GM12878 (cell line): Measurements from ENCODE around the gene LYPLA2. TPM values are rescaled to one million over a fixed set of nuclear protein-coding genes. Genes with fewer than 3 reads are reported as not detected.

Experiments
- ATAC-seq: fragments of 200-7000 bp; cut with Tn5 transposase; 3 replicates; pipeline ENCODE4 v1.9.1; 2020; ENCODE audit warnings: mild to moderate bottlenecking, moderate library complexity
- BruUV-seq: library from RNA; stranded (reverse); fragments of 400-500 nt; replicated peaks from 2 replicates; lab custom pipeline; 2021; lab: Mats Ljungman, UMichigan
- CTCF ChIA-PET: fragments of 300-600 bp; sonication (Branson Sonifier 250); formaldehyde crosslinking; extraction: SDS; loops from one replicate; lab custom pipeline; 2021; ENCODE audit warnings: inconsistent platforms; lab: Yijun Ruan, JAX
- POLR2A ChIA-PET: fragments of 350-600 bp; formaldehyde crosslinking; extraction: SDS; loops from one replicate; lab custom pipeline; 2021; ENCODE audit warnings: inconsistent platforms; lab: Charles Lee
- RAD21 ChIA-PET: fragments of 300-600 bp; sonication (Branson Sonifier 250); formaldehyde crosslinking; loops from one replicate; lab custom pipeline; 2023; ENCODE audit warnings: antibody characterized with exemption; ENCODE audit not compliant: unreplicated experiment; lab: Charles Lee
- SMC1A ChIA-PET: fragments of 300-600 bp; sonication (Branson Sonifier 250); formaldehyde crosslinking; loops from one replicate; lab custom pipeline; 2023; ENCODE audit not compliant: unreplicated experiment, uncharacterized antibody; lab: Charles Lee
- DNase-seq: peaks from one replicate; pipeline ENCODE4 v3.0.0-alpha.2; 2011; ENCODE audit warnings: low read depth, low spot score
- FAIRE-seq: peaks from 3 replicates; lab custom pipeline; 2011; peaks lifted over from hg19 to GRCh38; lab: Jason Lieb, UNC
- H2AFZ ChIP-seq: 2 replicates; pipeline ENCODE4 v1.6.0; 2011; ENCODE audit warnings: low read depth, low read length, control low read depth; ENCODE audit not compliant: control insufficient read depth
- H3K27ac ChIP-seq: 2 replicates; pipeline ENCODE4 v1.5.1; 2011; ENCODE audit warnings: control low read depth; ENCODE audit not compliant: control insufficient read depth, insufficient read depth
- H3K27me3 ChIP-seq, 2 experiments: replicated peaks in 1 of 2; 2 replicates each; pipeline versions ENCODE4 v1.6.0 to v1.6.1; 2011; ENCODE audit warnings: low read length in 1 of 2; ENCODE audit not compliant: control insufficient read depth in 2 of 2, insufficient read depth in 2 of 2
- H3K36me3 ChIP-seq, 2 experiments: 2 replicates each; pipeline ENCODE4 v1.5.1; 2011; ENCODE audit warnings: low read length in 1 of 2; ENCODE audit not compliant: control insufficient read depth in 2 of 2, insufficient read depth in 2 of 2
- H3K4me1 ChIP-seq: 2 replicates; pipeline ENCODE4 v1.6.1; 2011; ENCODE audit warnings: mild to moderate bottlenecking, low read length, moderate library complexity, mixed read lengths; ENCODE audit not compliant: control insufficient read depth, insufficient read depth
- H3K4me2 ChIP-seq: 2 replicates; pipeline ENCODE4 v1.6.0; 2011; ENCODE audit warnings: control low read depth; ENCODE audit not compliant: control insufficient read depth, insufficient read depth
- H3K4me3 ChIP-seq: fragments of 200-600 bp; sonication (generic); 2 replicates; pipeline ENCODE4 v1.5.1; 2016
- H3K79me2 ChIP-seq: 2 replicates; pipeline ENCODE4 v1.6.0; 2011; ENCODE audit warnings: low read length; ENCODE audit not compliant: control insufficient read depth, insufficient read depth
- H3K9ac ChIP-seq: 2 replicates; pipeline ENCODE4 v1.8.0; 2011; ENCODE audit warnings: low read length, control low read depth, mixed read lengths; ENCODE audit not compliant: control insufficient read depth, insufficient read depth
- H3K9me3 ChIP-seq: replicated peaks from 3 replicates; pipeline ENCODE4 v1.5.1; 2011; ENCODE audit warnings: mild to moderate bottlenecking, low read length; ENCODE audit not compliant: control insufficient read depth, insufficient read depth
- H4K20me1 ChIP-seq: 2 replicates; pipeline ENCODE4 v1.6.0; 2011; ENCODE audit not compliant: control insufficient read depth, insufficient read depth
- ATF7 ChIP-seq: fragments of 450-650 bp; IDR thresholded peaks from 2 replicates; pipeline ENCODE4 v1.6.1; 2016; ENCODE audit warnings: low read depth, mild to moderate bottlenecking
- DPF2 ChIP-seq: fragments of 450-650 bp; IDR thresholded peaks from 2 replicates; pipeline ENCODE4 v1.6.1; 2017; ENCODE audit warnings: mild to moderate bottlenecking
- E4F1 ChIP-seq: fragments of 450-650 bp; IDR thresholded peaks from 2 replicates; pipeline ENCODE4 v1.6.1; 2018; ENCODE audit warnings: borderline replicate concordance, mild to moderate bottlenecking; ENCODE audit not compliant: partially characterized antibody
- SIN3A ChIP-seq: IDR thresholded peaks from 2 replicates; pipeline ENCODE4 v1.6.1; 2012; ENCODE audit warnings: low read depth, low read length, improper control_type of control experiment
- YY1 ChIP-seq: IDR thresholded peaks from 2 replicates; pipeline ENCODE4 v1.6.1; 2011; ENCODE audit warnings: low read depth, mild to moderate bottlenecking, low read length
- WGBS: methylation state at CpG from one replicate; pipeline ENCODE4 v1.1.6; 2016; ENCODE audit warnings: low lambda C conversion rate; ENCODE audit not compliant: insufficient replicate concordance, insufficient coverage; ENCODE audit errors: missing lambda C conversion rate; 5-methylcytosine and 5-hydroxymethylcytosine counted together
- in situ Hi-C: fragments of 300-500 bp; cut with MboI; formaldehyde crosslinking; loops from 9 replicates; pipeline ENCODE4 v1.14.3; 2018; ENCODE audit warnings: mixed read lengths
- intact Hi-C: fragments of 100-400 bp; cut with micrococcal nuclease; formaldehyde crosslinking; loops from one replicate; pipeline ENCODE4 v1.14.2; 2022; ENCODE audit not compliant: unreplicated experiment
- polyA plus RNA-seq, 11 experiments: library from polyadenylated mRNA; depleted of rRNA in 4 of 11; unstranded in 6 of 11; stranded (reverse) in 5 of 11; fragments of >200 nt; fragmentation: Nextera tagmentation in 4 of 11; fragmentation: Illumina TruSeq in 1 of 11; extraction: Ambion mirVana in 4 of 11; extraction: Trizol in 1 of 11; gene quantifications; 1 replicate in 1 of 11; 2 replicates in 10 of 11; pipeline versions ENCODE4 v1.2.1 to v1.2.3, GENCODE V29; 2011 to 2016; ENCODE audit warnings: inconsistent platforms in 2 of 11, missing spikeins in 2 of 11, low read depth in 1 of 11
- total RNA-seq, 4 experiments: library from RNA; depleted of rRNA in 3 of 4; stranded (reverse); fragments of >200 nt in 3 of 4; fragmentation: Illumina TruSeq in 1 of 4; extraction: Trizol in 1 of 4; gene quantifications; 2 replicates each; pipeline versions ENCODE4 v1.2.1 to v1.2.3, GENCODE V29; 2013 to 2021

Gene LYPLA2
- total and polyA plus RNA-seq, 10 of the 15 experiments (the other 5 are each of a cell fraction or from before 2014, with no cell fraction given): 2.7 to 129 (median 62.3) TPM

GRCh38 chr1:23741609-23742008 is 49.3 kb upstream of the LYPLA2 start:
- Histone ChIP-seq H2AFZ (no peak overlapping the region), H3K27me3 (no peaks in the 10 kb centered on the region), H3K4me1 (peaks cover 31% of the 10 kb centered on the region), H3K9ac (no peak overlapping the region), H3K36me3 (peaks cover 0 to 2% of the 10 kb centered on the region in 2 experiments; a peak in 1 of 4 replicates), H3K4me3 (no peak overlapping the region), H3K4me2 (no peak overlapping the region), H3K9me3 (no peaks in the 10 kb centered on the region), H4K20me1 (no peaks in the 10 kb centered on the region), H3K79me2 (peaks cover 34% of the 10 kb centered on the region), H3K27ac (no peak overlapping the region)
- ChIA-PET CTCF (interaction anchor here (1.4 kb wide), 1 partner anchor 30 kb away, joined by 3 read pairs; no protein-coding TSS in a partner anchor), SMC1A (interaction anchor here (0.8 to 1.3 kb wide), 2 partner anchors 12 to 15 kb away, joined by 3 to 4 read pairs; no protein-coding TSS in a partner anchor), POLR2A (interaction anchor here (1.7 kb wide), 1 partner anchor 18 kb away, joined by 4 read pairs; no protein-coding TSS in a partner anchor), RAD21 (interaction anchor here (1.1 to 6.1 kb wide), 3 partner anchors 14 to 30 kb away, joined by 3 to 51 read pairs (median 4); no protein-coding TSS in a partner anchor)
- FAIRE-seq (no peak), DNase-seq (no peak), ATAC-seq (no peak)
- intact Hi-C loops (no loop called here), in situ Hi-C loops (no loop called here)
- TF ChIP-seq ATF7: no peak
- no peak for TF ChIP-seq SIN3A
- no peak for TF ChIP-seq E4F1
- no peak for TF ChIP-seq DPF2
- no peak for TF ChIP-seq YY1
- 77% methylated on average over 5 of the region's 5 CpGs for WGBS
- no TSS peak for BruUV-seq
